ENCODE results near the gene TMX1.

Gene TMX1

DNA sequence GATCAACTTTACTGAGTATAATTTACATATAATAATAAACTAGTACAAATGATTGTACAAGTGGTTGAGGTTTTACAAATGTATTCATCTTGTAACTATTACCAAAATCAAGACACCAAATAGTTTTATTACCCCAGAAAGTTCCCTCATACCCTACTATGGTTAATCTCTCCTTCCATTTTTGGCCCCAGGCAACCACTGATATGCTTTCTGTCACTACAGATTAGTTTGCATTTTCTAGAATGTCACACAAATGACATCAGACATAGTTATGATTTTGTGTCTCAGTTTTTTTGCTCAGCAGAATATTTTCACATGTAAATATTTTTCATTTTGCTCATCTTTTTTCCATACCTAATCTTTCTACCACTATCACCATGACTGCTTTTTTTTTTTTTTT is 49.1 kb downstream of the TMX1 start:
- Histone ChIP-seq H3K36me3 (ENCODE audit: control insufficient read depth, insufficient read depth, low read length) (no peaks in the 10 kb centered on the region), H3K4me3 (replicated peaks; ENCODE audit: low read depth, low read length) (no peak overlapping the region), H3K27me3 (replicated peaks; ENCODE audit: control insufficient read depth, insufficient read depth, low read length) (no peaks in the 10 kb centered on the region)
- TF ChIP-seq, protein P1, sequence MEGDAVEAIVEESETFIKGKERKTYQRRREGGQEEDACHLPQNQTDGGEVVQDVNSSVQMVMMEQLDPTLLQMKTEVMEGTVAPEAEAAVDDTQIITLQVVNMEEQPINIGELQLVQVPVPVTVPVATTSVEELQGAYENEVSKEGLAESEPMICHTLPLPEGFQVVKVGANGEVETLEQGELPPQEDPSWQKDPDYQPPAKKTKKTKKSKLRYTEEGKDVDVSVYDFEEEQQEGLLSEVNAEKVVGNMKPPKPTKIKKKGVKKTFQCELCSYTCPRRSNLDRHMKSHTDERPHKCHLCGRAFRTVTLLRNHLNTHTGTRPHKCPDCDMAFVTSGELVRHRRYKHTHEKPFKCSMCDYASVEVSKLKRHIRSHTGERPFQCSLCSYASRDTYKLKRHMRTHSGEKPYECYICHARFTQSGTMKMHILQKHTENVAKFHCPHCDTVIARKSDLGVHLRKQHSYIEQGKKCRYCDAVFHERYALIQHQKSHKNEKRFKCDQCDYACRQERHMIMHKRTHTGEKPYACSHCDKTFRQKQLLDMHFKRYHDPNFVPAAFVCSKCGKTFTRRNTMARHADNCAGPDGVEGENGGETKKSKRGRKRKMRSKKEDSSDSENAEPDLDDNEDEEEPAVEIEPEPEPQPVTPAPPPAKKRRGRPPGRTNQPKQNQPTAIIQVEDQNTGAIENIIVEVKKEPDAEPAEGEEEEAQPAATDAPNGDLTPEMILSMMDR (IDR thresholded peaks at IDR 0.05; ENCODE audit: insufficient read depth, low read length, poor library complexity, severe bottlenecking) = no peak
- DNase-seq (ENCODE audit: extremely low read depth, insufficient read length) = no peak

DNA sequence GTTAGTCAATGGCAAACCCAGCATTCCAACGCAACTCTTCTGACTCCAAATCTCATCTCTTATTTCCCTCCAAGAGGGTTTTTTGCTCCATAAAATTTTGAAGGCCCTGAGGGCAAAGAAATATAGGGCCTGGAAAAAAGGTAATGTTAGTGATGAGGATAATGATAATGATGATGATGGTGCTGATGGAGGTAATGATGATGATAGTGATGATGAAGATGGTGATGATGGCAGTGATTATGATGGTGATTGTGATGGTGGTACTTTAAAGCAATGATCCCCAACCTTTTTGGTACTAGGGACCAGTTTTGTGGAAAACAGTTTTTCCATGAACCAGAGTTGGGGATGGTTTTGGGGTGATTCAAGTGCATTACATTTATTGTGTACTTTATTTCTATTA is 50.1 kb downstream of the TMX1 start:
- no peaks in the 10 kb centered on the region for H3K36me3 ChIP-seq (ENCODE audit: control insufficient read depth, insufficient read depth, low read length)
- TF ChIP-seq, protein P1 (IDR thresholded peaks at IDR 0.05; ENCODE audit: insufficient read depth, low read length, poor library complexity, severe bottlenecking) = no peak
- no peaks in the 10 kb centered on the region for H3K27me3 ChIP-seq (replicated peaks; ENCODE audit: control insufficient read depth, insufficient read depth, low read length)
- H3K4me3 ChIP-seq (replicated peaks; ENCODE audit: low read depth, low read length) = no peak overlapping the region
- no peak for DNase-seq (ENCODE audit: extremely low read depth, insufficient read length)

DNA sequence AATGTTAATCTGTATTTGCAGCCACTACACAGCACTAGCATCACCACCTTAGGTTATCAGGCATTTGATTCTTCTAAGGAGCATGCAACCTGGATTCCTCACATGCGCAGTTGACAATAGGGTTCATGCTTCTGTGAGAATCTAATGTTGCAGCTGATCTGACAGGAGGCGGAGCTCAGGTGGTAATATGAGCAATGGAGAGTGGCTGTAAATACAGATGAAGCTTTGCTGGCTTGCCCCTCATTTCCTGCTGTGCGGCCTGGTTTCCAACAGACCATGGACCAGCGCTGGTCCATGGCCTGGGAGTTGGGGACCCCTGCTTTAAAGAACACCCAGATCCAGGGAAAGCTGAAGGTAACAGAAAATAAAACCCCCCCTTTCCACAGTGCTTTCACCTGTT is 51.0 kb downstream of the TMX1 start:
- DNase-seq (ENCODE audit: extremely low read depth, insufficient read length) = no peak
- Histone ChIP-seq H3K27me3 (replicated peaks; ENCODE audit: control insufficient read depth, insufficient read depth, low read length) (no peaks in the 10 kb centered on the region), H3K4me3 (replicated peaks; ENCODE audit: low read depth, low read length) (no peak overlapping the region), H3K36me3 (ENCODE audit: control insufficient read depth, insufficient read depth, low read length) (no peaks in the 10 kb centered on the region)
- TF ChIP-seq, protein P1 (IDR thresholded peaks at IDR 0.05; ENCODE audit: insufficient read depth, low read length, poor library complexity, severe bottlenecking) = no peak

DNA sequence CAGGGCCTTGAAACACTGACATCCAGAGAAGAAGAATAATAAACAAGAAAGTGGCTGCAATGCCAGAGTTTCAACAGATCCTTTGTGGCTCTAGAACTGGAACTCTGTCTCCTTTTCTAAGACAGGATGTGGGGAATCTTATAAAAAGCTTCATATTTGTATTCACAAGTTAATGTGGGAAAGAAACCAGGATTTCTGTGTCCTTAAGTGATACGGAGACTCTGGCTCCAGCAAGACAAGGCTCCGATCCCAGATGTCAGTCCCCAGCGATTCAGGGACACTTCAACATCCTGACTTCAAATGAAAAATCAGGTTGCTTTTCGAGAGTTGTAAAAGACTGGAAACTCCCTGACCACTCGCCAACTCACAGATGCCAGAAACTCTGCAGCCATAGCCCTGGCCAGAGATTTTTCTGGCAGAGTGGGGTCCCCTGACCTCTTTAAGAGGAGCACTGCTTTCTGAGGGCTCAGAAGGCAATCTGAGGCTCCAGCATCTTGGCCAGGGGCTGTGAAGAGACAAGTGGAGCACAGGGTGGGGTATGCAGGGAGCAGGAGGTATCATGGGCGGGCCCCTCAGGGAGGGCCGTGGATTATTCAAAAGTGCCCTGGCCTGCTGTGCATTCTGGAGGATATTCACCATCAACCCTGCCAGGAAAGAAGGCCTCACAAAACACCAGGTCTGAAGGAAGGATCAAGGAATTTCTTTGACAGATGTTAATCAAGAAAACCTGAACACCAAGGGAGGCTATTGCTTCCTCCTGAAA is 53.3 kb downstream of the TMX1 start:
- Histone ChIP-seq H3K4me3 (replicated peaks; ENCODE audit: low read depth, low read length) (no peak overlapping the region), H3K36me3 (ENCODE audit: control insufficient read depth, insufficient read depth, low read length) (no peaks in the 10 kb centered on the region), H3K27me3 (replicated peaks; ENCODE audit: control insufficient read depth, insufficient read depth, low read length) (no peaks in the 10 kb centered on the region)
- TF ChIP-seq, protein P1 (IDR thresholded peaks at IDR 0.05; ENCODE audit: insufficient read depth, low read length, poor library complexity, severe bottlenecking) = no peak
- no peak for DNase-seq (ENCODE audit: extremely low read depth, insufficient read length)

DNA sequence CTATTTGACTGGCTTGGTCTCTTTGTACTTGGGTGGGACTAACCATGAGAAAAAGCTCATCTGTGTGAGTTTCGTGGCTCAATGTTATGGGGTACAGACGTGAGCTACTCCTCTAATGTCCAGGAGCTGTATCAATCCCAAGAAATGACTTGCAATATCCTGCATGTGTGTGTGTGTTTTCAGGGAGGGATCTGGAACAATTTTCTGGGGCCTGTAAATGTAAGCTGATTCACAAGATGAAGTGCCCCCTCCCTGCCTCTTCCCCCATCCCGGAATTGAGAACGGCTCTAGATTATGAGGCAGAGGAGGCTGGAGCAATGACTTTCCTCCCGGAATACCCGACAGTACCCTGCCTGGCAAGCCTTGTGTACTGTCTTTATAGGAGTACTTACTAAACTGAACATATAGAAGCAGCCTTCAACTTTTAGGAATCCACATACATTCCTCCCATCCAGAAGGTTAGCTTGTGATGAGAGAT is 53.9 kb downstream of the TMX1 start:
- Histone ChIP-seq H3K4me3 (replicated peaks; ENCODE audit: low read depth, low read length) (no peak overlapping the region), H3K36me3 (ENCODE audit: control insufficient read depth, insufficient read depth, low read length) (no peaks in the 10 kb centered on the region), H3K27me3 (replicated peaks; ENCODE audit: control insufficient read depth, insufficient read depth, low read length) (no peaks in the 10 kb centered on the region)
- DNase-seq (ENCODE audit: extremely low read depth, insufficient read length) = no peak
- TF ChIP-seq, protein P1 (IDR thresholded peaks at IDR 0.05; ENCODE audit: insufficient read depth, low read length, poor library complexity, severe bottlenecking) = no peak

Data from GM06990 (cell line).